ENCODE measurements around the gene DCDC1. TPM values are rescaled to one million over a fixed set of nuclear protein-coding genes. Genes with fewer than 3 reads are reported as not detected.

DCDC1 gene
- total RNA-seq, 1 experiment from 2014 or later, result 1.5 TPM

- intact Hi-C loops (cut with micrococcal nuclease), result no loop called here
- RAD21 ChIA-PET (ENCODE audit: low non-redundant PET in 1 of 2, low total read pairs in 2 of 2, uncharacterized antibody in 2 of 2, unreplicated experiment in 2 of 2), result no interaction called here
- Histone ChIP-seq H3K9me2 (ENCODE audit: insufficient read depth) (no peaks in the 10 kb centered on the region), H3K27ac (ENCODE audit: low read depth, low read length) (no peak overlapping the region), H3K79me2 (ENCODE audit: insufficient read depth, low read length) (no peaks in the 10 kb centered on the region), H3K9me3 (ENCODE audit: control insufficient read depth in 1 of 2, insufficient read depth in 1 of 2, low read depth in 1 of 2, low read length in 2 of 2) (no peaks in the 10 kb centered on the region), H3K27me3 (ENCODE audit: insufficient read depth, low read length) (0 out of 2 replicates have a peak, but pooled peaks cover 8% of the 10 kb centered on the region), H4K20me1 (ENCODE audit: insufficient read depth) (no peaks in the 10 kb centered on the region; the same call in 1 of the 2 replicates), H3K4me3 (replicated peaks in 1 of 2; ENCODE audit: low read depth in 1 of 2, low read length in 2 of 2) (no peak overlapping the region), H3K9ac (ENCODE audit: low read length) (no peak overlapping the region), H2AFZ (ENCODE audit: low read depth, low read length, poor library complexity, severe bottlenecking) (no peak overlapping the region), H3K4me2 (ENCODE audit: low read length) (no peak overlapping the region), H3K36me3 (ENCODE audit: control insufficient read depth in 1 of 2, insufficient read depth in 2 of 2, low read length in 2 of 2) (no peaks in the 10 kb centered on the region), H3K4me1 (ENCODE audit: control insufficient read depth in 1 of 2, insufficient read depth in 2 of 2, low read length in 2 of 2) (no peaks in the 10 kb centered on the region)
- ATAC-seq (no peak), DNase-seq (ENCODE audit: low read depth, low spot score) (no peak)
- CTCF ChIA-PET, result no interaction called here
- no peak for TF ChIP-seq FOSL1 (IDR thresholded peaks at IDR 0.05; ENCODE audit: low read depth)
- no peak for TF ChIP-seq ZNF274 (IDR thresholded peaks at IDR 0.05; ENCODE audit: low read depth, low read length)
- no peak for TF ChIP-seq EZH2 (IDR thresholded peaks at IDR 0.05)
- no peak for TF ChIP-seq SIN3A (IDR thresholded peaks at IDR 0.05; ENCODE audit: low read depth)
- no peak for TF ChIP-seq ZFX (IDR thresholded peaks at IDR 0.05)
- TF ChIP-seq RAD21 (IDR thresholded peaks at IDR 0.05; ENCODE audit: low read depth), result no peak
- no peak for TF ChIP-seq POLR2A (IDR thresholded peaks at IDR 0.05; ENCODE audit: borderline replicate concordance, extremely low read depth, insufficient read depth, insufficient read length)
- no peak for TF ChIP-seq TCF7L2 (IDR thresholded peaks at IDR 0.05; ENCODE audit: borderline replicate concordance, extremely low read depth, insufficient read depth, insufficient read length)
- TF ChIP-seq EZH2phosphoT487 (IDR thresholded peaks at IDR 0.05; ENCODE audit: borderline replicate concordance), result no peak
- TF ChIP-seq SP1 (IDR thresholded peaks at IDR 0.05; ENCODE audit: low read depth), result no peak
- TF ChIP-seq JUND (IDR thresholded peaks at IDR 0.05), result no peak
- no peak for TF ChIP-seq SRF (IDR thresholded peaks at IDR 0.05; ENCODE audit: low read depth)
- TF ChIP-seq YY1 (IDR thresholded peaks at IDR 0.05; ENCODE audit: extremely low read depth, insufficient replicate concordance, low read depth, low read length), result no peak
- no peak for TF ChIP-seq CTCF (IDR thresholded peaks at IDR 0.05 in 2 of 3, conservative IDR thresholded peaks at IDR 0.05 in 1 of 3; ENCODE audit: borderline replicate concordance in 1 of 3, insufficient read depth in 1 of 3, low read depth in 2 of 3, low read length in 2 of 3)
- no peak for TF ChIP-seq POLR2AphosphoS5 (IDR thresholded peaks at IDR 0.05; ENCODE audit: low read depth, low read length)
- TF ChIP-seq REST (IDR thresholded peaks at IDR 0.05; ENCODE audit: low read depth), result no peak
- no peak for TF ChIP-seq ZBTB33 (IDR thresholded peaks at IDR 0.05; ENCODE audit: extremely low read depth, insufficient replicate concordance, low read length)
- POLR2A ChIA-PET, result no interaction called here
- BruUV-seq (replicated peaks), result no TSS peak
These were observed 550.8 kb downstream of the DCDC1 start for GRCh38 chr11:30818721-30819120.

Data from HCT116 (cell line).